GM04504 (cell line): ENCODE results near the gene KPNA4.
"Not testable (repeated sequence)": the region's sequence is repeated elsewhere in the genome, so short reads cannot be mapped to it uniquely, and the experiment has no call there.

ENCODE experiments used
- DNase-seq: peaks from one replicate; pipeline ENCODE4 v3.0.0-alpha.2; 2012; ENCODE audit warnings: low read depth

KPNA4 gene

GRCh38 chr3:160573955-160574525 lies 8.7 kb upstream of the KPNA4 start:
- DNase-seq, result not testable (repeated sequence)

DNA sequence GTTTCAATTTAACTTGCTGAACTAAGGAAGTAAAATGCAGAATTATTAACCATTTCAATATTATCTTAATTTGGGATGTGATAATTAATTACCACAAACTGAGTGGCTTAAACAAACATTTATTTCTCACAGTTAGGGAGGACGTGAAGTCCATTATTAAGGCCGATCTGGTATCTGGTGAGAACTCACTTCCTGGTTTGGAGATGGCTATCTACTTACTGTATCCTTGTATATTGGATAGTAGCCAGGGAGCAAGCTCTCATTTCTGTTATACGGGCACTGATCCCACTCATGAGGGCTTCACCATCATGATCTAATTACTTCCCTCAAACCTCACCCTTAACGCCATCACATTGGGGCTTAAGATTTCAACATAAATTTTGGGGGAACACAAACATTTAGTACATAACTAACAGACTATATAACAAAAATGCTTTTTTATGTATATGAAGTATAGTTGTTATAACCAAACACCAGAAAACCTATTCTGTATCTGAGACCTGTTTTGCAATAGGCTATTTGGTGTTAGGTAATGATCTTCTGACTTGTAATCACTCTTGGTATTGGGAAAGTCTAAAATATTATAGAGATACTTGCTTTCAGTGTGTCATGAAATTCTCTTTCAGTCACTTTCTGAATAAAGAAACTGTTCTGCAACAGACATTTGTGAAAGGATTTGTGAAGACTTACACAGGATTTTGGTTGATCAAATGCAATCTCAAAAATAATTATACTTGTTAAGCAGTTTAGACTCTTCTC lies 4.7 kb upstream of the KPNA4 start:
- DNase-seq, result no peak

- no peak for DNase-seq
Measured at GRCh38 chr3:160568989-160569388, 3.6 kb upstream of the KPNA4 start.

- no peak for DNase-seq
Measured at GRCh38 chr3:160567774-160568173, 2.4 kb upstream of the KPNA4 start.

DNA sequence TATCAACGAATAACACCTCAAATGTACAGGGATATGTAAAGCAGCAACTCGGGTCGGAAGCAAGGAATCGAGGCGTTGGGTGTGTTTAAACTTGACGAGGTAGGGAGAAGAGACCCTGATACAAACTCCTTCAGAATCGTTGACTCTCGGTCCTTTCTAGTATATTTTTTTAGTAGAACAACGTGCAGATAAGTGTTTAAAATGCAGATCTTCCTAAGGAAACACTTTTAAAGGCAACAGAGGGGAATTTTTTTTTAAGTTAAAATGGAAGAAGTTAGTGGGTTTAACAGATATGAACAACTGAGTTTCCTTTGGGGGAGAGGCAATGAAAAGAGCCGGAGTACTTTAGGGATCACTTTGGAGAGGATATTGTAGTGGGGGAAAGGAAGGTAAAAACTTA lies 1.1 kb upstream of the KPNA4 start:
- DNase-seq, result no peak

- DNase-seq, result peak; percentile 26
Measured at GRCh38 chr3:160564949-160565441, 376 bp downstream of the KPNA4 start.

GRCh38 chr3:160564258-160564911 lies 986 bp downstream of the KPNA4 start:
- DNase-seq, result no peak

- DNase-seq, result no peak
Measured at GRCh38 chr3:160562952-160563351, 2.4 kb downstream of the KPNA4 start.

DNA sequence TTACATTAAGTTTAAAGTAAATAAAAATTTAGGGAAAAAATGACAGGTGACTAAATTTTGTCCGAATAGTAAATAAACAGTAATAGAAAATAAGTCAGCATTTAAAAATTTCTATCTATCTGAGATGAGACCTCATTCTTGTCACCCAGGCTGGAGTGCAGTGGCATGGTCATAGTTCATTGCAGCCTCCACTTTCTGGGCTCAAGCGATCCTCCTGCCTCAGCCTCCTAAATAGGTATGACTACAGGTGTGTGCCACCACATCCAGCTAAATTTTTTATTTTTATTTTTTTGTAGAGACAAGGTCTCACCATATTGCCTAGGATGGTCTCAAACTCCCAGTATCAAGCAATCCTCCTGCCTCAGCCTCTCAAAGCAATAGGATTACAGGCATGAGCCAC lies 7.8 kb downstream of the KPNA4 start:
- DNase-seq, result no peak

DNA sequence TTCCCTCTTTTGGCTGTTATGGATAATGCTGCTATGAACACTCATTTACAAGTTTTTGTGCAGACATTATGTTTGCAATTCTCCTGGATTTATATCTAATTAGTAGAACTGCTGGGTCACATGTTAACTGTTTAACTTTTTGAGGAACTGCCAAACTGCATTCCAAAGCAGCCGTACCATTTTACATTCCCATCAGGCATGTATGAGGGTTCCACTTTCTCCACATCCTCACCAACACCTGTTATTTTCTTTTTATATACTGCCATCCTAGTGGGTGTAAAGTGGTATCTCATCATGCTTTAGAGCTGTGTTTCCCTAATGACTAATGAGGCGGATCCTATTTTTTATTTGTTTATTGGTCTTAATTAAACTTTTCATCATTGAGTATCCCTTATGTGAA lies 9.2 kb downstream of the KPNA4 start:
- no peak for DNase-seq

GRCh38 chr3:160554980-160555379 lies 10.4 kb downstream of the KPNA4 start:
- no peak for DNase-seq

- no peak for DNase-seq
Measured at GRCh38 chr3:160553827-160554226, 11.5 kb downstream of the KPNA4 start.

GRCh38 chr3:160546727-160547126 lies 18.6 kb downstream of the KPNA4 start:
- no peak for DNase-seq

DNA sequence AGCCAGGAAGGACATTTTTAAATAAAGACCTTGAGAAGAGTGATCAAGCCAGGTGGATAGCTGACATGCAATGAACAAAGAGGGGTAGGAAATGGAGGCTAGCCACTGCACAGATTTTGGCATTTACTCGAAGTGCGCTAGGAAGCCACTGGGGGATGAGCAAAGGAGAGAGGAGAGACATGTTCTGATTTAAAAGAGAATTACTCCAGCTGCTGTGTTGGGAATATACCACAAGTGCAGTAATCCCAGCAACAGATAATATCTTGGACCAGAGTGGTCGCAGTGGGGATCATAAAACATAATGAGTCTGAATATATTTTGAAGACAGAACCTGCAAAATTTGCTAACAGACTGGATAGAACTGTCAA lies 19.9 kb downstream of the KPNA4 start:
- DNase-seq, result no peak

DNA sequence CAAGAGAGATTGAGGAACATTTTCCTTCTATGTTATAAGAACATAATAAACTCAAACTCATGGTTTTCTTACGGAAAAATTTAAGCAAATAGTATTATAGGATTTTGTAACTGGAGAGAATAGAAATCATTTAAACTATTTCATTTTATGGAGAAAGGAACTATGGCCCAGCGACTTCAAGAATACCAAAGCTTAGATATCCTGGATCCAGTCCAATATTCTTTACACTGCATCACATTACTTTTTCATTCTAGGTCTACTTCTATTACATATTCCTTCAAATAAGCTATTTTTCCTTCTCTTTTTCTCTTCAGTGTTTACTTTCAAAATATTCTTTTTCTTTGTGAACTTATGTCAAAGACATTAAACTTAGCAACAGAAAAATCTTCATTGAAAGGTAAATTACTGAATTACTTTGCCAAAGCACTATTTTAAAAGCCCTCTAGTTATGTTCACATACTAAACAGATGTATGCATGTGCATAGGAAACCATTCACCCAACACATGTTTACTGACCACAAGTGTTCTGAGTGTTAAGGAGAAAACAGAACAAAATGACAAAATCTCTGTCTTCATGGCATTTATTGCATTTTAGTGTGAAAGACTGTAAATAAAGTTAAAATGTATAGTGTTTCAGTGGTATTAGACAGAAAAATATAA lies 20.4 kb downstream of the KPNA4 start:
- no peak for DNase-seq

DNA sequence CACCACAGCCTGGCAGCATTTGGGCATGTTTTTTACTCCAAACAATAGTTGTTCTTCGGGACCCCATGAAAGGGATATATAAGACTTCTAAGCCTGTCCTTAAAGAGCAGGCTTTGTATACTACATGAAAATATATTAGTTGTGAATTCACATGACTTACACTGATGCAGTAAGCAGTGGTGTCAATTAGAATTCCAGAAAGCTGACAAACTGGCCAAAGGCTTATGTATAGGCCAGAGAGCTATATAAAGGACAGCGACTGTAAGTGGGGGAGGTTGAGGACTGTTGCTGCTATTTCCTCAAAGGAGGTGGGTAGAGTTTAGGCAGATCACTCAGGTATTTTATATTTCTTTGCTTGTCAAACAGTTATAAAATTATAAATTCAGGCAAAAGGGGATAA lies 24.8 kb downstream of the KPNA4 start:
- no peak for DNase-seq

- DNase-seq, result no peak
Measured at GRCh38 chr3:160538895-160539294, 26.5 kb downstream of the KPNA4 start.

GRCh38 chr3:160537729-160538128 lies 27.6 kb downstream of the KPNA4 start:
- no peak for DNase-seq

DNA sequence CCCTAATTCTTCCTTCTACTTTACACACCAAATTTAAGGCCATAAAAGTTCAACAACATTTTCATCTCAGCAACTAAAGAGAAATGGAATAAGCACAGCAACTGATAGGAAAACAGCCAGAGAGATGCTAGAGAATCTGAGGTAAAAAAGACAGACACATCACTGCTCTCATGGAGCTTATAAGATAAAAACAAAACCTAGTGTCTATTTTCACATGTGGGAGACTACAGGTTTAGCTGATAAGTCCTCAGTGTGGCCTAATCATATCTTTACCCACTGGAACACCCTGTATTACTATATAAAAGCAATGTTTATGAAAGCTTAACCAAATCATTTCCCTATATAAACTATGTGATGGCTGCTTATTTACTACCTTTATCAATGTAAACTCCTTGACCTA lies 33.0 kb downstream of the KPNA4 start:
- DNase-seq, result no peak

DNA sequence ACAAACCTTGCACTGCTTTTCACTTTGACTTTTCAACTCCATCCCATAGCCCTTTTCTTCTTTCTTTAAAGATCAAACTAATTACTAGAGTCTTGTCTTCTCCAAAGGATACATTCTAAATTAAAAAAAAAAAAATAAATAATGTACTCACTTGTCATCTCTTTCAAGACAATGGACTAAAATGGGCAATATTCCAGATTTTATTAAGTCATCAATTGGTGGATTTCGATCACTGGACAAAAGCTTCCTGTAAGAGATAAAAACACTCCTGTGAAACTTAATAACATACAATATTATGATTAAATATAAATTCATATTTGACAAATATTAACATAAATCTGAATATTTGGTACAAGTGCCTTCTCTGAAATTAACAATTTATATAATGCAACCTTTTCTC lies 34.1 kb downstream of the KPNA4 start:
- no peak for DNase-seq

GRCh38 chr3:160516391-160516790 lies 49.0 kb downstream of the KPNA4 start:
- DNase-seq, result not testable (repeated sequence)

GRCh38 chr3:160501325-160501724 lies 64.0 kb downstream of the KPNA4 start:
- no peak for DNase-seq

DNA sequence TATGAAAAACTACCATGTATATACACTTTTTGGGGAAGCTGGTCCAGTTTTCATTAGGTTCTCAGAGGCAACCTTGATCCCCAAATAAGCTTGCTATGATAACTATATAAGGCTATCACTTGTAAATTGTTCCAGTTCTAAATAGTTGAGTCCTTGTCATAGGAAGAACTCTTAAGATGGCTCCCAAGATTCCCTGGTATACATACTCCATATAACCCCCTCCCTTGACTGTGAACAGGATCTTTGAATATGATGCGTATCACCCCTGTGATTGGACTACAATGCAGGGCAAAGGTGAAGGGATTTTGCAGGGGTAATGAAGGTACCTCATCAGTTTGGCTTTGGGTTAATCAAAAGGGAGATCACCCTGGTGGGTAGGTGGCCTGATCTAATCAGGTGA lies 67.2 kb downstream of the KPNA4 start:
- no peak for DNase-seq
